Mammary epithelial cell (primary cell): ENCODE data around the gene HYPK.
"Not testable (repeated sequence)": the region's sequence is repeated elsewhere in the genome, so short reads cannot be mapped to it uniquely, and the experiment has no call there.

ENCODE experiments used
- EZH2 ChIP-seq: IDR thresholded peaks from 2 replicates; pipeline ENCODE4 v1.6.1; 2012; ENCODE audit warnings: low read length, inconsistent platforms, borderline replicate concordance
- TF ChIP-seq, protein P1 (sequence below), 2 donors: IDR thresholded peaks in 1 of 2; conservative IDR thresholded peaks in 1 of 2; 2 replicates each; pipeline ENCODE4 v1.5.1; 2011 to 2012; ENCODE audit warnings: inconsistent platforms in 2 of 2, low read length in 2 of 2, mild to moderate bottlenecking in 2 of 2, control low read depth in 1 of 2, low read depth in 1 of 2; ENCODE audit not compliant: insufficient read depth in 1 of 2; ENCODE audit errors: extremely low read depth in 1 of 2

DNA sequence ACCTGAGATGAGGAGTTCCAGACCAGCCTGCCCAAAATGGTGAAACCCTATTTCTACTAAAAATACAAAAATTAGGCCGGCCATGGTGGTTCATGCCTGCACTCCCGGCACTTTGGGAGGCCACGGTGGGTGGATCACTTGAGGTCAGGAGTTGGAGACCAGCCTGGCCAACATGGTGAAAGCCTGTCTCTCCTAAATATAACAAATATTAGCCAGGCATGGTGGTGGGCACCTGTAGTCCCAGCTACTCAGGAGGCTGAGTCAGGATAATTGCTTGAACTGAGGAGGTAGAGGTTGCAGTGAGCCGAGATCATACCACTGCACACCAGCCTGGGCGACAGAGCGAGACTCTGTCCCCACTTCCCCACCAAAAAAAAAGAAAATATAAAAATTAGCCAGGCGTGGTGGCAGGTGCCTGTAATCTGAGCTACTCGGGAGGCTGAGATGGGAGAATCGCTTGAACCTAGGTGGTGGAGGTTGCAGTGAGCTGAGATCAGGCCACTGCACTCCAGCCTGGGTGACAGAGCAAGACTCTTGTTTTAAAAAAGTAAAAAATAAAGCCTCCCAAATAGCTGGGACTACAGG lies 30.4 kb downstream of the HYPK start:
- TF ChIP-seq, protein P1, sequence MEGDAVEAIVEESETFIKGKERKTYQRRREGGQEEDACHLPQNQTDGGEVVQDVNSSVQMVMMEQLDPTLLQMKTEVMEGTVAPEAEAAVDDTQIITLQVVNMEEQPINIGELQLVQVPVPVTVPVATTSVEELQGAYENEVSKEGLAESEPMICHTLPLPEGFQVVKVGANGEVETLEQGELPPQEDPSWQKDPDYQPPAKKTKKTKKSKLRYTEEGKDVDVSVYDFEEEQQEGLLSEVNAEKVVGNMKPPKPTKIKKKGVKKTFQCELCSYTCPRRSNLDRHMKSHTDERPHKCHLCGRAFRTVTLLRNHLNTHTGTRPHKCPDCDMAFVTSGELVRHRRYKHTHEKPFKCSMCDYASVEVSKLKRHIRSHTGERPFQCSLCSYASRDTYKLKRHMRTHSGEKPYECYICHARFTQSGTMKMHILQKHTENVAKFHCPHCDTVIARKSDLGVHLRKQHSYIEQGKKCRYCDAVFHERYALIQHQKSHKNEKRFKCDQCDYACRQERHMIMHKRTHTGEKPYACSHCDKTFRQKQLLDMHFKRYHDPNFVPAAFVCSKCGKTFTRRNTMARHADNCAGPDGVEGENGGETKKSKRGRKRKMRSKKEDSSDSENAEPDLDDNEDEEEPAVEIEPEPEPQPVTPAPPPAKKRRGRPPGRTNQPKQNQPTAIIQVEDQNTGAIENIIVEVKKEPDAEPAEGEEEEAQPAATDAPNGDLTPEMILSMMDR (conservative IDR thresholded peaks at IDR 0.05 in 1 of 2, IDR thresholded peaks at IDR 0.05 in 1 of 2; ENCODE audit: extremely low read depth in 1 of 2, insufficient read depth in 1 of 2, low read depth in 1 of 2, low read length in 2 of 2): not testable (repeated sequence)
- TF ChIP-seq EZH2: not testable (repeated sequence)
